GM18502 (cell line): ENCODE measurements around the gene SETDB1.
"Not testable (repeated sequence)": the region's sequence is repeated elsewhere in the genome, so short reads cannot be mapped to it uniquely, and the experiment has no call there.

Experiments
- ATAC-seq: cut with Tn5 transposase; IDR thresholded peaks from one replicate; pipeline ENCODE4 v1.9.1; 2021; ENCODE audit warnings: mild to moderate bottlenecking; ENCODE audit not compliant: unreplicated experiment, poor library complexity

SETDB1 gene

GRCh38 chr1:150928286-150928685, 2.1 kb downstream of the SETDB1 start:
- no peak for ATAC-seq

GRCh38 chr1:150928775-150929174, 2.6 kb downstream of the SETDB1 start:
- not testable (repeated sequence) for ATAC-seq

GRCh38 chr1:150931773-150932172, 5.6 kb downstream of the SETDB1 start:
- ATAC-seq, result no peak

- ATAC-seq, result no peak
Observed at GRCh38 chr1:150944856-150945255, 18.7 kb downstream of the SETDB1 start.

- ATAC-seq, result no peak
Observed at GRCh38 chr1:150954708-150955107, 28.5 kb downstream of the SETDB1 start.

GRCh38 chr1:150955280-150955679, 29.1 kb downstream of the SETDB1 start:
- ATAC-seq, result no peak

GRCh38 chr1:150957666-150958065, 31.5 kb downstream of the SETDB1 start:
- no peak for ATAC-seq

- no peak for ATAC-seq
Observed at GRCh38 chr1:150960646-150961045, 34.5 kb downstream of the SETDB1 start.

GRCh38 chr1:150961756-150962155, 35.6 kb downstream of the SETDB1 start:
- ATAC-seq, result no peak

GRCh38 chr1:150963321-150964163, 37.4 kb downstream of the SETDB1 start:
- no peak for ATAC-seq

GRCh38 chr1:150964164-150964489, 38.0 kb downstream of the SETDB1 start:
- no peak for ATAC-seq

GRCh38 chr1:150965605-150966004, 39.4 kb downstream of the SETDB1 start:
- ATAC-seq, result no peak

GRCh38 chr1:150966011-150966410, 39.8 kb downstream of the SETDB1 start:
- no peak for ATAC-seq

- no peak for ATAC-seq
Observed at GRCh38 chr1:150967936-150968335, 41.8 kb downstream of the SETDB1 start.

- ATAC-seq, result no peak
Observed at GRCh38 chr1:150968491-150968890, 42.3 kb downstream of the SETDB1 start.

- ATAC-seq, result no peak
Observed at GRCh38 chr1:150969626-150970025, 43.5 kb downstream of the SETDB1 start.

GRCh38 chr1:150970808-150971582, 44.8 kb downstream of the SETDB1 start:
- no peak for ATAC-seq

GRCh38 chr1:150971583-150972416, 45.6 kb downstream of the SETDB1 start:
- ATAC-seq, result no peak

- ATAC-seq, result no peak
Observed at GRCh38 chr1:150972417-150972940, 46.3 kb downstream of the SETDB1 start.

- ATAC-seq, result peak; percentile 9
Observed at GRCh38 chr1:150973258-150973835, 47.2 kb downstream of the SETDB1 start.
